Pancreas (tissue), 10 donors: ENCODE results near the gene CNTN1. TPM values are rescaled to one million over a fixed set of nuclear protein-coding genes. Genes with fewer than 3 reads are reported as not detected.

Experiments used
- ATAC-seq, 4 donors: fragments of 200-7000 bp; cut with Tn5 transposase; one replicate each; pipeline versions ENCODE4 v1.8.0 to v1.9.1; 2020; ENCODE audit warnings: mild to moderate bottlenecking in 4 of 4, moderate library complexity in 4 of 4
- DNase-seq, 6 donors: peaks; one replicate each; pipeline ENCODE4 v3.0.0-alpha.2; 2020
- FAIRE-seq: peaks from 2 replicates; lab custom pipeline; 2012; peaks lifted over from hg19 to GRCh38; lab: Jason Lieb, UNC
- H3K27ac ChIP-seq, 4 donors: fragments of 200-600 bp; sonication (generic); 1 replicate in 3 of 4; 2 replicates in 1 of 4; pipeline versions ENCODE4 v1.5.0 to v1.8.0; 2020
- H3K27me3 ChIP-seq, 4 donors: fragments of 200-600 bp; one replicate each; pipeline ENCODE4 v1.8.0; 2021
- H3K36me3 ChIP-seq, 3 donors: fragments of 200-600 bp; sonication (generic) in 1 of 3; one replicate each; pipeline versions ENCODE4 v1.5.0 to v1.8.0; 2020 to 2021
- H3K4me1 ChIP-seq, 3 donors: fragments of 200-600 bp; one replicate each; pipeline ENCODE4 v1.8.0; 2021
- H3K4me3 ChIP-seq, 4 donors: fragments of 200-600 bp; sonication (generic) in 2 of 4; one replicate each; pipeline versions ENCODE4 v1.5.0 to v1.8.0; 2020 to 2021
- H3K9me3 ChIP-seq, 4 donors: fragments of 200-600 bp; one replicate each; pipeline ENCODE4 v1.8.0; 2021
- WGBS, 2 donors: extraction: QIAGEN DNeasy Blood & Tissue Kit; methylation state at CpG; one replicate each; pipeline ENCODE4 v1.1.7; 2013; 5-methylcytosine and 5-hydroxymethylcytosine counted together
- intact Hi-C, 3 donors: fragments of 100-400 bp; cut with DNase I; formaldehyde crosslinking; loops; one replicate each; pipeline versions ENCODE4 v1.11.1 to v1.14.2; 2022
- polyA plus RNA-seq, 2 donors: library from polyadenylated mRNA; stranded (reverse); fragments of 200-250 nt; gene quantifications; one replicate each; pipeline ENCODE4 v1.2.3, GENCODE V29; 2013
- total RNA-seq, 6 donors: library from RNA; stranded (reverse); fragmentation: NEBNext Ultra II Directional in 4 of 6; extraction: Animal tissue kit (Norgen Biotek cat#: 25700) in 4 of 6; gene quantifications; one replicate each; pipeline versions ENCODE4 v1.2.1 to v1.2.4, GENCODE V29; 2021 to 2023
- TF ChIP-seq, protein P1 (sequence below), 4 donors: fragments of 200-600 bp; sonication (generic) in 3 of 4; IDR thresholded peaks; one replicate each; pipeline versions ENCODE4 v1.5.0 to v1.8.0; 2021; ENCODE audit warnings: antibody characterized with exemption in 4 of 4
- donor health status: healthy with polysubstance abuse.
- donor health status: DM: no; HTN: no; CAD: no; lungs with moderate emphysema.
- donor health status: DM: no; HTN: no; CAD: no.
- donor health status: control.
- donor health status: control.
- donor health status: Bipolar disorder and iron deficiency.
- donor health status: DM: yes; HTN: yes; CAD: no.
- donor health status: DM: no; HTN: no; CAD: no.
- donor health status: DM: no; HTN: no; CAD: no.
- donor health status: DM: yes; HTN: yes; CAD: no.

CNTN1 gene
- total and polyA plus RNA-seq, 8 donors: 1.4 to 13.9 (median 4.6) TPM

DNA sequence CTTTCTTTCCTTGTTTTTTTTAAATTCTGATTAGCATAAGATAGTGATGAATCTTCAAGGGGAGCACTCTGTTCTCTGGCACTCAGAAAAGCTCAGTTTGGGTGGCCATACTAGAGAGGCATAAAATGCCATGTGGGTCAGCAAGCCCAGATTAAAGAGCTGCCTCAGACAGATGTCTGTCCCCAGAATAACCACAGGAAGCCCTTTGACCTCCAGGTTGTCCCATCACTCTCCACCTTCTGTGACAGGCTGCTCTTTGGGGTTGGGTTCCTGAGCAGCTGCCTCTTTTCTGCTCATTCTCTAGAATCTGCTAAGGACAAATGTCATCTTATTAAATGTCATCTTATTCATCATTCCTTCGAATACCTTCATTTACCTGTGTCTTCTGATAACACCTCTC, 399.9 kb downstream of the CNTN1 start:
- intact Hi-C loops: no loop called here
- Histone ChIP-seq H3K27ac (no peak overlapping the region), H3K4me3 (no peak overlapping the region), H3K36me3 (no peaks in the 10 kb centered on the region), H3K4me1 (no peaks in the 10 kb centered on the region), H3K27me3 (no peaks in the 10 kb centered on the region), H3K9me3 (no peaks in the 10 kb centered on the region)
- WGBS, 2 donors: 56 to 61% methylated on average over 1 of the region's 1 CpG
- no peak for DNase-seq
- TF ChIP-seq, protein P1, sequence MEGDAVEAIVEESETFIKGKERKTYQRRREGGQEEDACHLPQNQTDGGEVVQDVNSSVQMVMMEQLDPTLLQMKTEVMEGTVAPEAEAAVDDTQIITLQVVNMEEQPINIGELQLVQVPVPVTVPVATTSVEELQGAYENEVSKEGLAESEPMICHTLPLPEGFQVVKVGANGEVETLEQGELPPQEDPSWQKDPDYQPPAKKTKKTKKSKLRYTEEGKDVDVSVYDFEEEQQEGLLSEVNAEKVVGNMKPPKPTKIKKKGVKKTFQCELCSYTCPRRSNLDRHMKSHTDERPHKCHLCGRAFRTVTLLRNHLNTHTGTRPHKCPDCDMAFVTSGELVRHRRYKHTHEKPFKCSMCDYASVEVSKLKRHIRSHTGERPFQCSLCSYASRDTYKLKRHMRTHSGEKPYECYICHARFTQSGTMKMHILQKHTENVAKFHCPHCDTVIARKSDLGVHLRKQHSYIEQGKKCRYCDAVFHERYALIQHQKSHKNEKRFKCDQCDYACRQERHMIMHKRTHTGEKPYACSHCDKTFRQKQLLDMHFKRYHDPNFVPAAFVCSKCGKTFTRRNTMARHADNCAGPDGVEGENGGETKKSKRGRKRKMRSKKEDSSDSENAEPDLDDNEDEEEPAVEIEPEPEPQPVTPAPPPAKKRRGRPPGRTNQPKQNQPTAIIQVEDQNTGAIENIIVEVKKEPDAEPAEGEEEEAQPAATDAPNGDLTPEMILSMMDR (IDR thresholded peaks at IDR 0.05): no peak
- no peak for ATAC-seq
- no peak for FAIRE-seq

DNA sequence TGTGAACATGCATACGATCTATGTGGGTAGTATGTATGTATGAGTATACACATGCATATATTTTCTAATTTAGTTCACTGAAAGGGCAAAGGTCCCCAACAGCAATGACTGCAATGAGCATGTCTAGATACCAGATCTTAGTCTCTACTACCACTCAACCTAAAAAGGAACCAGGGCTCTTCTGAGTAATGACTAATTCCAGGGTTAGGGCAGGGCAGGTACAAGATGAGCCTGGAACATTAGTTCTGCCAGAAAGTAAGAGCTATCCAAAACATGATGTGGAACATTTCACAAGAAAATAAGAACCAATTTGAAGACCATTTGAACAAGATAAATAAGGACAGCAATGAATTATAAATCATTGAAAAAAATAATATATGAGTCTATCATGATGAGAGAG, 404.6 kb downstream of the CNTN1 start:
- ATAC-seq: no peak

DNA sequence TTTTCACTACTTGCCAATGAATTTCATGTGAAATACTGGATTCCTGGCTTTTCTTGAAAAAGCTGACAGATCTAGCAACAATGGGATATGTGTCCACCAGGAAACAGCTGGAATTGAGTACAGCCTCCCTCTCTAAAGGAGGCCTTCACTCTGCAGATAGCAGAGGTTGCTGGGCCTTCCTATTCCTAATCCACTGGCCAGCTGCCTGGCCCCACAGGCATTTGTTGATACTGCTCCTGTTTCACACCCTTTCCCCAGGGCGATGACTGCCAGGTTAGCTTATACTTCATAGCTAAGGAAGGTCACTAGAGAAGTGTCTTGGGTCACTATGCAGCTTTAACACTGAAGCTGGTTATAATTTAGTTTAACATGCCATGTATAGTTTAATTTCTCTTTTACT, 408.3 kb downstream of the CNTN1 start:
- H3K27ac ChIP-seq: no peak overlapping the region
- H3K4me3 ChIP-seq: no peak overlapping the region
- DNase-seq (no peak), ATAC-seq (no peak), FAIRE-seq (no peak)
- no peaks in the 10 kb centered on the region for H3K9me3 ChIP-seq
- intact Hi-C loops: no loop called here
- H3K36me3 ChIP-seq: no peaks in the 10 kb centered on the region
- no peaks in the 10 kb centered on the region for H3K4me1 ChIP-seq
- H3K27me3 ChIP-seq: no peaks in the 10 kb centered on the region
- 74 to 76% methylated on average over 1 of the region's 1 CpG for WGBS, 2 donors
- TF ChIP-seq, protein P1 (IDR thresholded peaks at IDR 0.05): no peak

More for the DNA sequence above, 404.6 kb downstream of the CNTN1 start:
- WGBS, 2 donors: 44 to 56% methylated on average over 1 of the region's 1 CpG
- H3K36me3 ChIP-seq: no peaks in the 10 kb centered on the region
- H3K27ac ChIP-seq: no peak overlapping the region
- no peaks in the 10 kb centered on the region for H3K4me1 ChIP-seq
- H3K4me3 ChIP-seq: no peak overlapping the region
- FAIRE-seq (no peak), DNase-seq (no peak)
- TF ChIP-seq, protein P1 (IDR thresholded peaks at IDR 0.05): no peak
- no peaks in the 10 kb centered on the region for H3K9me3 ChIP-seq
- intact Hi-C loops: no loop called here
- no peaks in the 10 kb centered on the region for H3K27me3 ChIP-seq

DNA sequence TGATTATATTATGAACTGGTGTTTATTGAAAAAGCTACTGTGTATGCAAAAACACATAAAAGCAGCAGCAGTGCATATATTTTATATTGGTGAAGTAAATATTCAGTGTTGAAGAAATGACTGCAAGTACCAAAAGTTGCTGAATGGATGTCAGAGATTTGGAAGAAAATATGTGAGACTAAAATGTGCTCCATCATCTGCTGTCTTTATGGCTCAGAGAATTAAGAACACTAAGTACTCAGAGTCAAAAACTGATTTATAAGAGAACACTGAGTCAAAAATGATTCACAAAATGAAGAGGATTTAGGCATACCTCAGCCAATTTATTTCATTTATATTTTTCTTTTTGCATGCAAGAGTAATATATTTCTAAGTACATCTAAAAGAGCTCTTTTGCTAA, 409.6 kb downstream of the CNTN1 start:
- TF ChIP-seq, protein P1 (IDR thresholded peaks at IDR 0.05): no peak
- Histone ChIP-seq H3K9me3 (no peaks in the 10 kb centered on the region), H3K36me3 (no peaks in the 10 kb centered on the region), H3K27ac (no peak overlapping the region), H3K4me3 (no peak overlapping the region), H3K27me3 (no peaks in the 10 kb centered on the region), H3K4me1 (no peaks in the 10 kb centered on the region)
- DNase-seq (no peak), ATAC-seq (no peak), FAIRE-seq (no peak)
- intact Hi-C loops: no loop called here

DNA sequence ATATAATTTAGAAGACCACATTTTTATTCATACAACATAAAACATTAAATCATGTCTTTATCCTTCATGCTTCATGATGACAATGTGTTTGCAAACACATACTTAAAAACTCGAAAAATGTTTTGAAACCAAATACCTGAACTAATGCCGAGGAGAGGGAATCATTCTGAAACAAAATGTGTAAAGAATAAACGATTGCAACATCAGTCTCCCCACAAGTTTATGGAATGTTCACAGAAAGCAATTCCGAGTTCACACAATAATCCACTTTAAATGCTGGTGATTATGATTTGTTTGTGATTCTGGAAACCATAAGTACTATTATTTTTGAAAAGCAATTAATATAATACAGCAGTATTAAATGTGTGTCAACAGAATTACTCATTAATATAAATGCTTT, 411.4 kb downstream of the CNTN1 start:
- no peak for FAIRE-seq

More for the DNA sequence above, 411.4 kb downstream of the CNTN1 start:
- Histone ChIP-seq H3K4me1 (no peaks in the 10 kb centered on the region), H3K9me3 (no peaks in the 10 kb centered on the region), H3K27ac (no peak overlapping the region), H3K27me3 (no peaks in the 10 kb centered on the region), H3K4me3 (no peak overlapping the region), H3K36me3 (no peaks in the 10 kb centered on the region)
- ATAC-seq (no peak), DNase-seq (no peak)
- TF ChIP-seq, protein P1 (IDR thresholded peaks at IDR 0.05): no peak
- intact Hi-C loops: no loop called here
- 33 to 39% methylated on average over 4 of the region's 4 CpGs for WGBS, 2 donors
